H9 (cell line): ENCODE results near the gene PCBD2. TPM values are rescaled to one million over a fixed set of nuclear protein-coding genes. Genes with fewer than 3 reads are reported as not detected.

ENCODE experiments used
- DNase-seq: peaks from one replicate; pipeline ENCODE4 v3.0.0-alpha.2; 2017
- H2AFZ ChIP-seq: one replicate; pipeline ENCODE4 v1.6.1; 2013; ENCODE audit warnings: mild to moderate bottlenecking, low read length, control low read depth, moderate library complexity
- H2AK5ac ChIP-seq: 2 replicates; pipeline ENCODE4 v1.6.1; 2013; ENCODE audit warnings: low read length, control low read depth, mixed read lengths; ENCODE audit not compliant: insufficient read length
- H2BK120ac ChIP-seq: one replicate; pipeline ENCODE4 v1.6.1; 2013; ENCODE audit warnings: low read depth, mild to moderate bottlenecking, low read length, control low read depth, inconsistent platforms; ENCODE audit not compliant: poor library complexity, severe bottlenecking
- H2BK12ac ChIP-seq: 2 replicates; pipeline ENCODE4 v1.6.1; 2013; ENCODE audit warnings: low read length, control low read depth, mixed read lengths, low read depth; ENCODE audit not compliant: insufficient read length
- H2BK15ac ChIP-seq: 2 replicates; pipeline ENCODE4 v1.6.1; 2013; ENCODE audit warnings: low read depth, low read length, control low read depth
- H2BK20ac ChIP-seq: one replicate; pipeline ENCODE4 v1.6.1; 2013; ENCODE audit warnings: low read depth, mild to moderate bottlenecking, low read length, control low read depth, inconsistent platforms; ENCODE audit not compliant: poor library complexity, severe bottlenecking
- H2BK5ac ChIP-seq: 2 replicates; pipeline ENCODE4 v1.6.1; 2013; ENCODE audit warnings: low read length, control low read depth, mixed read lengths; ENCODE audit not compliant: insufficient read length
- H3K14ac ChIP-seq: 2 replicates; pipeline ENCODE4 v1.6.1; 2013; ENCODE audit warnings: low read length, control low read depth; ENCODE audit not compliant: insufficient read depth
- H3K18ac ChIP-seq: 2 replicates; pipeline ENCODE4 v1.6.1; 2013; ENCODE audit warnings: low read depth, mild to moderate bottlenecking, mixed read lengths, low read length, control low read depth; ENCODE audit not compliant: insufficient read length
- H3K23ac ChIP-seq: 2 replicates; pipeline ENCODE4 v1.6.1; 2013; ENCODE audit warnings: low read length, control low read depth, mixed read lengths, low read depth; ENCODE audit not compliant: insufficient read length
- H3K23me2 ChIP-seq: 2 replicates; pipeline ENCODE4 v1.6.1; 2013; ENCODE audit warnings: low read depth, mild to moderate bottlenecking, mixed read lengths, low read length, control low read depth; ENCODE audit not compliant: insufficient read length, poor library complexity, severe bottlenecking
- H3K27ac ChIP-seq: 2 replicates; pipeline ENCODE4 v1.5.1; 2013; ENCODE audit warnings: low read length, control low read depth, mixed read lengths, low read depth; ENCODE audit not compliant: insufficient read length
- H3K27me3 ChIP-seq: 2 replicates; pipeline ENCODE4 v1.6.1; 2013; ENCODE audit warnings: low read length, control low read depth, inconsistent platforms; ENCODE audit not compliant: insufficient read depth
- H3K4ac ChIP-seq: 2 replicates; pipeline ENCODE4 v1.6.1; 2013; ENCODE audit warnings: low read depth, mild to moderate bottlenecking, control low read depth, inconsistent platforms, low read length, moderate library complexity
- H3K4me1 ChIP-seq: 2 replicates; pipeline ENCODE4 v1.6.1; 2013; ENCODE audit warnings: low read length, control low read depth, inconsistent platforms; ENCODE audit not compliant: insufficient read depth
- H3K4me2 ChIP-seq: 2 replicates; pipeline ENCODE4 v1.6.1; 2013; ENCODE audit warnings: low read length, control low read depth, mixed read lengths; ENCODE audit not compliant: insufficient read length, insufficient read depth
- H3K56ac ChIP-seq: 2 replicates; pipeline ENCODE4 v1.6.1; 2013; ENCODE audit warnings: low read depth, mild to moderate bottlenecking, mixed read lengths, low read length, control low read depth; ENCODE audit not compliant: insufficient read length
- H3K79me1 ChIP-seq: 2 replicates; pipeline ENCODE4 v1.6.1; 2013; ENCODE audit warnings: low read depth, mild to moderate bottlenecking, moderate library complexity, low read length, control low read depth, inconsistent platforms; ENCODE audit not compliant: insufficient read depth, poor library complexity, severe bottlenecking
- H3K79me2 ChIP-seq: 2 replicates; pipeline ENCODE4 v1.6.1; 2013; ENCODE audit warnings: low read length, control low read depth, inconsistent platforms; ENCODE audit not compliant: insufficient read depth
- H3K9ac ChIP-seq: 2 replicates; pipeline ENCODE4 v1.6.1; 2013; ENCODE audit warnings: low read length, control low read depth, mixed read lengths; ENCODE audit not compliant: insufficient read length; ENCODE audit errors: extremely low read depth
- H3K9me3 ChIP-seq: one replicate; pipeline ENCODE4 v1.6.1; 2013; ENCODE audit warnings: low read depth, low read length, inconsistent platforms; ENCODE audit not compliant: control insufficient read depth
- H3T11ph ChIP-seq: one replicate; pipeline ENCODE4 v1.6.1; 2013; ENCODE audit warnings: mild to moderate bottlenecking, low read length, control low read depth, inconsistent platforms
- H4K20me1 ChIP-seq: one replicate; pipeline ENCODE4 v1.6.1; 2013; ENCODE audit not compliant: control insufficient read depth, insufficient read length, insufficient read depth
- H4K5ac ChIP-seq: 2 replicates; pipeline ENCODE4 v1.6.1; 2013; ENCODE audit warnings: low read depth, mild to moderate bottlenecking, mixed read lengths, low read length, control low read depth; ENCODE audit not compliant: insufficient read length
- H4K8ac ChIP-seq: replicated peaks from 2 replicates; pipeline ENCODE4 v1.6.1; 2013; ENCODE audit warnings: low read length, control low read depth, mixed read lengths, low read depth; ENCODE audit not compliant: insufficient read length
- H4K91ac ChIP-seq: 2 replicates; pipeline ENCODE4 v1.6.1; 2013; ENCODE audit warnings: low read depth, mild to moderate bottlenecking, moderate library complexity, mixed read lengths, low read length, control low read depth; ENCODE audit not compliant: insufficient read length
- H3K27ac Mint-ChIP-seq, 3 experiments: 2 replicates in 2 of 3; 3 replicates in 1 of 3; pipeline ENCODE4 v1.8.0; 2020 to 2021; ENCODE audit warnings: mixed read lengths in 3 of 3, mild to moderate bottlenecking in 1 of 3, moderate library complexity in 1 of 3
- H3K27me3 Mint-ChIP-seq: 2 replicates; pipeline ENCODE4 v1.8.0; 2021; ENCODE audit warnings: low read depth, mild to moderate bottlenecking, moderate library complexity, mixed read lengths
- H3K36me3 Mint-ChIP-seq, 3 experiments: 2 replicates in 2 of 3; 3 replicates in 1 of 3; pipeline ENCODE4 v1.8.0; 2020 to 2021; ENCODE audit warnings: low read depth in 3 of 3, mixed read lengths in 3 of 3; ENCODE audit not compliant: insufficient read depth in 1 of 3
- H3K4me1 Mint-ChIP-seq, 2 experiments: 2 replicates each; pipeline ENCODE4 v1.8.0; 2020; ENCODE audit warnings: mixed read lengths in 2 of 2
- H3K4me3 Mint-ChIP-seq, 2 experiments: 2 replicates in 1 of 2; 3 replicates in 1 of 2; pipeline ENCODE4 v1.8.0; 2020 to 2021; ENCODE audit warnings: mild to moderate bottlenecking in 2 of 2, mixed read lengths in 2 of 2, moderate library complexity in 1 of 2
- H3K9me3 Mint-ChIP-seq, 2 experiments: 2 replicates in 1 of 2; 3 replicates in 1 of 2; pipeline ENCODE4 v1.8.0; 2020; ENCODE audit warnings: mild to moderate bottlenecking in 2 of 2, mixed read lengths in 2 of 2, moderate library complexity in 1 of 2
- WGBS: extraction: QIAGEN DNeasy Blood & Tissue Kit; methylation state at CpG from one replicate; pipeline ENCODE4 v1.1.7; 2013; ENCODE audit warnings: missing lambda C conversion rate, low lambda C conversion rate, mixed read lengths; ENCODE audit not compliant: insufficient read length; ENCODE audit errors: extremely low coverage; 5-methylcytosine and 5-hydroxymethylcytosine counted together
- total RNA-seq: library from RNA; stranded (reverse); gene quantifications from 2 replicates; pipeline ENCODE4 v1.2.1, GENCODE V29; 2021
- TF ChIP-seq, protein P1 (sequence below): fragments of 200-600 bp; sonication (generic); conservative IDR thresholded peaks from 3 replicates; pipeline ENCODE4 v1.8.0; 2021; ENCODE audit warnings: antibody characterized with exemption, mild to moderate bottlenecking

PCBD2 gene
- total RNA-seq, 1 experiment from 2014 or later: 11.9 TPM

GRCh38 chr5:134917070-134917815 is 12.3 kb downstream of the PCBD2 start:
- no peak overlapping the region for H3K23ac ChIP-seq
- no peak overlapping the region for H3K14ac ChIP-seq
- no peak overlapping the region for H2BK15ac ChIP-seq
- no peak overlapping the region for H3K9ac ChIP-seq
- no peak overlapping the region for H2BK20ac ChIP-seq
- DNase-seq: peak; percentile 54
- no peak overlapping the region for H2BK12ac ChIP-seq
- H2BK5ac ChIP-seq: no peak overlapping the region
- Mint-ChIP-seq H3K36me3 (peaks cover 2 to 24% (median 13%) of the 10 kb centered on the region in 3 experiments; a peak in 5 of 7 replicates), H3K27ac (peak overlapping the region in 1 of 3 experiments; percentile 49; a peak in 1 of 7 replicates), H3K27me3 (no peaks in the 10 kb centered on the region), H3K4me3 (no peak overlapping the region), H3K9me3 (no peaks in the 10 kb centered on the region), H3K4me1 (peaks cover 4% of the 10 kb centered on the region in 2 experiments; a peak in 2 of 4 replicates)
- H3K27me3 ChIP-seq: no peaks in the 10 kb centered on the region
- H3K18ac ChIP-seq: no peak overlapping the region
- H3T11ph ChIP-seq: no peak overlapping the region
- H4K5ac ChIP-seq: no peak overlapping the region
- no peaks in the 10 kb centered on the region for H3K79me2 ChIP-seq
- WGBS: no CpG with 5 or more reads among the region's 10 CpGs
- no peaks in the 10 kb centered on the region for H3K4me1 ChIP-seq
- H3K79me1 ChIP-seq: no peaks in the 10 kb centered on the region
- H3K4me2 ChIP-seq: no peak overlapping the region
- H3K56ac ChIP-seq: no peak overlapping the region
- no peak overlapping the region for H3K4ac ChIP-seq
- H3K23me2 ChIP-seq: no peaks in the 10 kb centered on the region
- no peaks in the 10 kb centered on the region for H3K9me3 ChIP-seq
- no peaks in the 10 kb centered on the region for H4K20me1 ChIP-seq
- no peak overlapping the region for H4K8ac ChIP-seq
- TF ChIP-seq, protein P1, sequence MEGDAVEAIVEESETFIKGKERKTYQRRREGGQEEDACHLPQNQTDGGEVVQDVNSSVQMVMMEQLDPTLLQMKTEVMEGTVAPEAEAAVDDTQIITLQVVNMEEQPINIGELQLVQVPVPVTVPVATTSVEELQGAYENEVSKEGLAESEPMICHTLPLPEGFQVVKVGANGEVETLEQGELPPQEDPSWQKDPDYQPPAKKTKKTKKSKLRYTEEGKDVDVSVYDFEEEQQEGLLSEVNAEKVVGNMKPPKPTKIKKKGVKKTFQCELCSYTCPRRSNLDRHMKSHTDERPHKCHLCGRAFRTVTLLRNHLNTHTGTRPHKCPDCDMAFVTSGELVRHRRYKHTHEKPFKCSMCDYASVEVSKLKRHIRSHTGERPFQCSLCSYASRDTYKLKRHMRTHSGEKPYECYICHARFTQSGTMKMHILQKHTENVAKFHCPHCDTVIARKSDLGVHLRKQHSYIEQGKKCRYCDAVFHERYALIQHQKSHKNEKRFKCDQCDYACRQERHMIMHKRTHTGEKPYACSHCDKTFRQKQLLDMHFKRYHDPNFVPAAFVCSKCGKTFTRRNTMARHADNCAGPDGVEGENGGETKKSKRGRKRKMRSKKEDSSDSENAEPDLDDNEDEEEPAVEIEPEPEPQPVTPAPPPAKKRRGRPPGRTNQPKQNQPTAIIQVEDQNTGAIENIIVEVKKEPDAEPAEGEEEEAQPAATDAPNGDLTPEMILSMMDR: peak; percentile 77
- H2BK120ac ChIP-seq: no peak overlapping the region
- no peak overlapping the region for H4K91ac ChIP-seq
- H3K27ac ChIP-seq: no peak overlapping the region
- H2AFZ ChIP-seq: no peak overlapping the region
- no peak overlapping the region for H2AK5ac ChIP-seq
